ENCODE results near the gene PNMA6E. TPM values are rescaled to one million over a fixed set of nuclear protein-coding genes. Genes with fewer than 3 reads are reported as not detected.

The PNMA6E gene
- total and polyA plus RNA-seq, 2 of the 13 experiments (the other 11 are each of a cell fraction or from before 2014, with no cell fraction given), result not detected

- ATAC-seq (no peak), DNase-seq (ENCODE audit: low spot score) (no peak), FAIRE-seq (no peak)
- Histone ChIP-seq H3K79me2 (ENCODE audit: insufficient read depth, low read length) (no peaks in the 10 kb centered on the region), H3K27ac (ENCODE audit: extremely low read length, insufficient read depth, low read length) (no peak overlapping the region), H3K9me3 (ENCODE audit: low read length) (no peaks in the 10 kb centered on the region), H3K9ac (ENCODE audit: insufficient read depth, low read depth, low read length) (no peak overlapping the region), H3K27me3 (ENCODE audit: control insufficient read depth in 1 of 2, insufficient read depth in 2 of 2, low read length in 2 of 2) (peaks cover 0 to 6% of the 10 kb centered on the region in 2 experiments; a peak in 1 of 5 replicates), H2AFZ (ENCODE audit: low read length) (no peak overlapping the region), H3K4me3 (replicated peaks in 1 of 3; ENCODE audit: insufficient read depth in 1 of 3, low read depth in 2 of 3, low read length in 3 of 3) (no peak overlapping the region), H3K36me3 (replicated peaks in 1 of 2; ENCODE audit: control insufficient read depth in 1 of 2, insufficient read depth in 2 of 2, low read length in 2 of 2) (no peaks in the 10 kb centered on the region), H3K4me2 (ENCODE audit: low read depth, low read length) (no peak overlapping the region), H4K20me1 (ENCODE audit: insufficient read depth, low read length) (no peaks in the 10 kb centered on the region), H3K4me1 (ENCODE audit: insufficient read depth, low read length) (peaks cover 19% of the 10 kb centered on the region)
- in situ Hi-C loops (cut with HindIII; ENCODE audit: extremely low pct_ligation_motif_present, low pct_unique_long_range_greater_than_20kb) (no loop called here), intact Hi-C loops (cut with micrococcal nuclease; ENCODE audit: unreplicated experiment) (no loop called here)
- ChIA-PET POLR2A (no interaction called here), CTCF (ENCODE audit: low intra/inter-chr PET ratio, low total read pairs) (no interaction called here)
- no TSS peak for BruUV-seq (replicated peaks)
- TF ChIP-seq ARNT (IDR thresholded peaks at IDR 0.05), result no peak
- TF ChIP-seq TAF15 (IDR thresholded peaks at IDR 0.05; ENCODE audit: low read depth, low read length, poor library complexity, severe bottlenecking), result no peak
- no peak for TF ChIP-seq NR3C1 (CRISPR knock-in tag; IDR thresholded peaks at IDR 0.05)
- TF ChIP-seq ZNF282 (IDR thresholded peaks at IDR 0.05; ENCODE audit: partially characterized antibody), result no peak
- TF ChIP-seq ZEB1 (IDR thresholded peaks at IDR 0.05; ENCODE audit: insufficient replicate concordance, low read depth), result no peak
- no peak for TF ChIP-seq ZFX (CRISPR knock-in tag; IDR thresholded peaks at IDR 0.05; ENCODE audit: low read depth)
- WGBS (ENCODE audit: low lambda C conversion rate), result 10% methylated on average over 4 of the region's 13 CpGs
Observed at GRCh38 chrX:153379971-153380581, 21.1 kb downstream of the PNMA6E start.

- no peak overlapping the region for H3K27ac ChIP-seq (ENCODE audit: extremely low read length, insufficient read depth, low read length)
- no peak for ATAC-seq
- H3K4me1 ChIP-seq (ENCODE audit: insufficient read depth, low read length), result peaks cover 19% of the 10 kb centered on the region
- TF ChIP-seq BRCA1 (CRISPR knock-in tag; IDR thresholded peaks at IDR 0.05), result no peak
- TF ChIP-seq CREM (IDR thresholded peaks at IDR 0.05), result no peak
- no peak for TF ChIP-seq CREM (CRISPR knock-in tag; IDR thresholded peaks at IDR 0.05)
- TF ChIP-seq BATF2 (CRISPR knock-in tag; IDR thresholded peaks at IDR 0.05), result no peak
- no peak for TF ChIP-seq MZF1 (CRISPR knock-in tag; IDR thresholded peaks at IDR 0.05; ENCODE audit: borderline replicate concordance)
- TF ChIP-seq ZNF589 (CRISPR knock-in tag; conservative IDR thresholded peaks at IDR 0.05), result no peak
- TF ChIP-seq ZBTB1 (CRISPR knock-in tag; IDR thresholded peaks at IDR 0.05; ENCODE audit: borderline replicate concordance), result no peak
- TF ChIP-seq ZNF160 (CRISPR knock-in tag; IDR thresholded peaks at IDR 0.05), result no peak
- no peak for TF ChIP-seq TSC22D2 (CRISPR knock-in tag; IDR thresholded peaks at IDR 0.05; ENCODE audit: borderline replicate concordance)
- H3K79me2 ChIP-seq (ENCODE audit: insufficient read depth, low read length), result no peaks in the 10 kb centered on the region
- no peak for DNase-seq (ENCODE audit: low spot score)
- ChIA-PET POLR2A (no interaction called here), CTCF (ENCODE audit: low intra/inter-chr PET ratio, low total read pairs) (no interaction called here)
- H3K4me3 ChIP-seq (replicated peaks in 1 of 3; ENCODE audit: insufficient read depth in 1 of 3, low read depth in 2 of 3, low read length in 3 of 3), result no peak overlapping the region
- in situ Hi-C loops (cut with HindIII; ENCODE audit: extremely low pct_ligation_motif_present, low pct_unique_long_range_greater_than_20kb) (no loop called here), intact Hi-C loops (cut with micrococcal nuclease; ENCODE audit: unreplicated experiment) (no loop called here)
- no peaks in the 10 kb centered on the region for H3K9me3 ChIP-seq (ENCODE audit: low read length)
- no peaks in the 10 kb centered on the region for H3K36me3 ChIP-seq (replicated peaks in 1 of 2; ENCODE audit: control insufficient read depth in 1 of 2, insufficient read depth in 2 of 2, low read length in 2 of 2)
- BruUV-seq (replicated peaks), result no TSS peak
- H3K27me3 ChIP-seq (ENCODE audit: control insufficient read depth in 1 of 2, insufficient read depth in 2 of 2, low read length in 2 of 2), result peaks cover 0 to 6% of the 10 kb centered on the region in 2 experiments; a peak in 1 of 5 replicates
- WGBS (ENCODE audit: low lambda C conversion rate), result 80% methylated on average over 6 of the region's 9 CpGs
- no peak overlapping the region for H3K9ac ChIP-seq (ENCODE audit: insufficient read depth, low read depth, low read length)
- H4K20me1 ChIP-seq (ENCODE audit: insufficient read depth, low read length), result no peaks in the 10 kb centered on the region
- FAIRE-seq, result no peak
- H3K4me2 ChIP-seq (ENCODE audit: low read depth, low read length), result no peak overlapping the region
- no peak overlapping the region for H2AFZ ChIP-seq (ENCODE audit: low read length)
Observed at GRCh38 chrX:153379508-153379907, 21.6 kb downstream of the PNMA6E start.

Data from HepG2 (cell line).